HepG2 (cell line): ENCODE results near the gene LILRB3. TPM values are rescaled to one million over a fixed set of nuclear protein-coding genes. Genes with fewer than 3 reads are reported as not detected.

Experiments used
- ATAC-seq: fragments of 200-7000 bp; cut with Tn5 transposase; 3 replicates; pipeline ENCODE4 v1.9.1; 2020; ENCODE audit warnings: mild to moderate bottlenecking, moderate library complexity
- BruUV-seq: library from RNA; stranded (reverse); fragments of 400-500 nt; replicated peaks from 2 replicates; lab custom pipeline; 2021; lab: Mats Ljungman, UMichigan
- CTCF ChIA-PET: fragments of 300-600 bp; formaldehyde crosslinking; extraction: SDS; loops from one replicate; lab custom pipeline; 2021; ENCODE audit warnings: low total read pairs, inconsistent platforms, low intra/inter-chr PET ratio; lab: Yijun Ruan, JAX
- POLR2A ChIA-PET: fragments of 350-600 bp; sonication (Branson Sonifier 250); formaldehyde crosslinking; loops from one replicate; lab custom pipeline; 2020; ENCODE audit warnings: antibody characterized with exemption, inconsistent platforms; lab: Yijun Ruan, JAX
- DNase-seq: peaks from one replicate; pipeline ENCODE4 v3.0.0-alpha.2; 2015; ENCODE audit warnings: low spot score
- FAIRE-seq: peaks from 3 replicates; lab custom pipeline; 2011; peaks lifted over from hg19 to GRCh38; lab: Jason Lieb, UNC
- H2AFZ ChIP-seq: one replicate; pipeline ENCODE4 v1.6.1; 2011; ENCODE audit warnings: low read length, inconsistent platforms
- H3K27ac ChIP-seq: fragments of 300-600 bp; 3 replicates; pipeline ENCODE4 v1.8.0; 2011; ENCODE audit warnings: mixed run types, mild to moderate bottlenecking, mixed read lengths, low read length, inconsistent platforms; ENCODE audit not compliant: insufficient read depth; ENCODE audit errors: extremely low read length
- H3K27me3 ChIP-seq, 2 experiments: fragments of 200-600 bp in 1 of 2; 2 replicates in 1 of 2; 3 replicates in 1 of 2; pipeline versions ENCODE4 v1.6.0 to v1.8.0; 2011; ENCODE audit warnings: low read length in 2 of 2, mild to moderate bottlenecking in 2 of 2, moderate library complexity in 2 of 2, inconsistent platforms in 1 of 2; ENCODE audit not compliant: insufficient read depth in 2 of 2, control insufficient read depth in 1 of 2
- H3K36me3 ChIP-seq, 2 experiments: fragments of 200-600 bp in 1 of 2; replicated peaks in 1 of 2; 2 replicates in 1 of 2; 3 replicates in 1 of 2; pipeline versions ENCODE4 v1.5.1 to v1.8.0; 2011; ENCODE audit warnings: low read length in 2 of 2, inconsistent platforms in 1 of 2; ENCODE audit not compliant: insufficient read depth in 2 of 2, control insufficient read depth in 1 of 2
- H3K4me1 ChIP-seq: 2 replicates; pipeline ENCODE4 v1.5.1; 2012; ENCODE audit warnings: low read length, inconsistent platforms; ENCODE audit not compliant: insufficient read depth
- H3K4me2 ChIP-seq: 2 replicates; pipeline ENCODE4 v1.6.0; 2011; ENCODE audit warnings: low read depth, low read length, inconsistent platforms
- H3K4me3 ChIP-seq, 3 experiments: fragments of 200-600 bp in 1 of 3; sonication (generic), shearing (Covaris generic) in 1 of 3; replicated peaks in 1 of 3; 2 replicates each; pipeline ENCODE4 v1.5.1; 2011 to 2016; ENCODE audit warnings: low read length in 3 of 3, inconsistent platforms in 2 of 3, low read depth in 2 of 3, mild to moderate bottlenecking in 2 of 3, control low read depth in 1 of 3, mixed read lengths in 1 of 3; ENCODE audit not compliant: insufficient read depth in 1 of 3
- H3K79me2 ChIP-seq: one replicate; pipeline ENCODE4 v1.6.1; 2011; ENCODE audit warnings: low read length, inconsistent platforms; ENCODE audit not compliant: insufficient read depth
- H3K9ac ChIP-seq: 2 replicates; pipeline ENCODE4 v1.6.0; 2011; ENCODE audit warnings: mild to moderate bottlenecking, low read depth, low read length, inconsistent platforms; ENCODE audit not compliant: insufficient read depth
- H3K9me3 ChIP-seq: 2 replicates; pipeline ENCODE4 v1.5.1; 2012; ENCODE audit warnings: mild to moderate bottlenecking, low read length
- H4K20me1 ChIP-seq: 2 replicates; pipeline ENCODE4 v1.6.0; 2011; ENCODE audit warnings: inconsistent platforms, mild to moderate bottlenecking, low read length, moderate library complexity; ENCODE audit not compliant: insufficient read depth
- ASH2L ChIP-seq: fragments of 300-600, 200-600 bp; sonication (generic); IDR thresholded peaks from 2 replicates; pipeline ENCODE4 v1.7.0; 2017; ENCODE audit warnings: low read depth, mild to moderate bottlenecking, moderate library complexity, mixed read lengths, low read length; ENCODE audit not compliant: insufficient read length
- DDIT3 ChIP-seq: sonication (generic); formaldehyde crosslinking; IDR thresholded peaks from 2 replicates; pipeline ENCODE4 v1.4.0; 2020; ENCODE audit warnings: mild to moderate bottlenecking, missing genetic modification reagents
- MAZ ChIP-seq, 2 experiments: sonication (generic) in 1 of 2; formaldehyde crosslinking in 1 of 2; IDR thresholded peaks; 2 replicates each; pipeline versions ENCODE4 v1.5.0 to v1.6.1; 2012 to 2020; ENCODE audit warnings: low read depth in 2 of 2, mild to moderate bottlenecking in 2 of 2, borderline replicate concordance in 1 of 2, improper control_type of control experiment in 1 of 2, low read length in 1 of 2, missing genetic modification reagents in 1 of 2, moderate library complexity in 1 of 2
- RBFOX2 ChIP-seq: fragments of 200-400 bp; formaldehyde crosslinking; IDR thresholded peaks from 2 replicates; pipeline ENCODE4 v1.6.1; 2017; ENCODE audit warnings: low read depth, mild to moderate bottlenecking, low read length
- ZC3H13 ChIP-seq: sonication (generic); formaldehyde crosslinking; IDR thresholded peaks from 2 replicates; pipeline ENCODE4 v1.8.1; 2023; ENCODE audit warnings: mild to moderate bottlenecking, missing genetic modification reagents, moderate library complexity
- ZNF276 ChIP-seq: sonication (generic); formaldehyde crosslinking; IDR thresholded peaks from 2 replicates; pipeline ENCODE4 v1.4.0; 2020; ENCODE audit warnings: mild to moderate bottlenecking, low read depth, missing genetic modification reagents
- WGBS: methylation state at CpG from one replicate; pipeline ENCODE4 v1.1.6; 2017; ENCODE audit warnings: low lambda C conversion rate; 5-methylcytosine and 5-hydroxymethylcytosine counted together
- in situ Hi-C: cut with HindIII; loops from 2 replicates; pipeline ENCODE4 v1.10.0; 2017; ENCODE audit warnings: low pct_unique_long_range_greater_than_20kb; ENCODE audit not compliant: extremely low pct_ligation_motif_present
- intact Hi-C: fragments of 100-400 bp; cut with micrococcal nuclease; formaldehyde crosslinking; loops from one replicate; pipeline ENCODE4 v1.10.0; 2022; ENCODE audit not compliant: unreplicated experiment
- polyA plus RNA-seq, 8 experiments: library from polyadenylated mRNA; depleted of rRNA in 3 of 8; stranded (reverse) in 7 of 8; unstranded in 1 of 8; fragments of >200 nt; fragmentation: Illumina TruSeq in 4 of 8; extraction: Trizol in 4 of 8; gene quantifications; 2 replicates each; pipeline versions ENCODE4 v1.2.1 to v1.2.3, GENCODE V29; 2011 to 2016; ENCODE audit warnings: low read depth in 4 of 8, missing spikeins in 1 of 8, mixed read lengths in 1 of 8; ENCODE audit not compliant: insufficient read depth in 1 of 8
- total RNA-seq, 5 experiments: library from RNA; depleted of rRNA; stranded (reverse); fragments of >200 nt; fragmentation: Illumina TruSeq; extraction: Trizol; gene quantifications; 2 replicates each; pipeline ENCODE4 v1.2.3, GENCODE V29; 2016; ENCODE audit warnings: low read depth in 1 of 5

LILRB3 gene
- total and polyA plus RNA-seq, 2 of the 13 experiments (the other 11 are each of a cell fraction or from before 2014, with no cell fraction given), result 0.22 TPM; not detected in 1

- no peak for TF ChIP-seq ZNF276 (CRISPR knock-in tag)
These were observed 14.6 kb downstream of the LILRB3 start (continued) for GRCh38 chr19:54207983-54208783.

- peaks cover 66% of the 10 kb centered on the region for H4K20me1 ChIP-seq
- no peak overlapping the region for H2AFZ ChIP-seq
- H3K9me3 ChIP-seq, result no peaks in the 10 kb centered on the region
- intact Hi-C loops (no loop called here), in situ Hi-C loops (no loop called here)
- H3K4me1 ChIP-seq, result peaks cover 92% of the 10 kb centered on the region
- FAIRE-seq (no peak), DNase-seq (no peak), ATAC-seq (no peak)
- no TSS peak for BruUV-seq
- H3K4me2 ChIP-seq, result no peak overlapping the region
- no peak for TF ChIP-seq MAZ (IDR thresholded peaks at IDR 0.05; ENCODE audit: borderline replicate concordance, low read depth, low read length)
- TF ChIP-seq MAZ (CRISPR knock-in tag; IDR thresholded peaks at IDR 0.05; ENCODE audit: low read depth), result 0 out of 2 replicates have a peak, but pooled peaks have one; percentile 9
- TF ChIP-seq DDIT3 (CRISPR knock-in tag), result no peak
- TF ChIP-seq RBFOX2, result peak; percentile 59
- TF ChIP-seq ZC3H13 (CRISPR knock-in tag), result 0 out of 2 replicates have a peak, but pooled peaks have one; percentile 3
- peak; percentile 18 for TF ChIP-seq ASH2L
- H3K36me3 ChIP-seq, result peaks cover 20 to 53% of the 10 kb centered on the region in 2 experiments
- H3K4me3 ChIP-seq, result no peak overlapping the region
- ChIA-PET CTCF (no interaction called here), POLR2A (interaction anchor here (1.3 to 4.9 kb wide), 3 partner anchors 9 to 71 kb away, joined by 4 to 114 read pairs (median 78); partner anchors contain the start of genes MBOAT7, RPS9 and TSEN34)
- H3K9ac ChIP-seq, result no peak overlapping the region
- WGBS, result 97% methylated on average over 5 of the region's 5 CpGs
- H3K27me3 ChIP-seq, result no peaks in the 10 kb centered on the region
- peak overlapping the region; percentile 80 for H3K27ac ChIP-seq
- peaks cover 35% of the 10 kb centered on the region for H3K79me2 ChIP-seq
These were observed 15.2 kb downstream of the LILRB3 start for GRCh38 chr19:54207676-54207982.
